ENCODE measurements around the gene PRKG1. TPM values are rescaled to one million over a fixed set of nuclear protein-coding genes. Genes with fewer than 3 reads are reported as not detected.

The PRKG1 gene
- total and polyA plus RNA-seq, 2 donors (not counting 1 experiment from before 2014, with no cell fraction given) = not detected

GRCh38 chr10:51405580-51406351, 331.5 kb downstream of the PRKG1 start:
- Histone ChIP-seq H3K36me3 (replicated peaks in 1 of 2; ENCODE audit: control extremely low read depth in 1 of 2, control insufficient read depth in 1 of 2, extremely low read depth in 1 of 2, insufficient read depth in 2 of 2, low read length in 1 of 2) (no peaks in the 10 kb centered on the region), H3K9me3 (ENCODE audit: control extremely low read depth in 1 of 3, control insufficient read depth in 2 of 3, insufficient read depth in 1 of 3, low read length in 2 of 3) (no peaks in the 10 kb centered on the region), H3K4me2 (replicated peaks; ENCODE audit: low read depth, low read length, poor library complexity, severe bottlenecking) (no peak overlapping the region), H3K4me1 (ENCODE audit: control insufficient read depth in 2 of 2, insufficient read depth in 2 of 2, low read length in 2 of 2) (no peaks in the 10 kb centered on the region), H2AFZ (ENCODE audit: insufficient read depth, low read depth, low read length, poor library complexity, severe bottlenecking) (no peak overlapping the region), H3K79me2 (ENCODE audit: control insufficient read depth, insufficient read depth, low read length) (no peaks in the 10 kb centered on the region), H3K27me3 (replicated peaks in 1 of 4; ENCODE audit: control extremely low read depth in 1 of 4, control insufficient read depth in 3 of 4, insufficient read depth in 4 of 4, low read length in 3 of 4) (no peaks in the 10 kb centered on the region), H3K27ac (ENCODE audit: low read length in 2 of 2) (no peak overlapping the region), H3K9ac (ENCODE audit: low read length) (no peak overlapping the region), H4K20me1 (ENCODE audit: control insufficient read depth, insufficient read depth, low read length, poor library complexity, severe bottlenecking) (no peaks in the 10 kb centered on the region), H3K4me3 (ENCODE audit: control extremely low read depth in 1 of 5, extremely low read depth in 1 of 5, insufficient read depth in 1 of 5, low read depth in 2 of 5, low read length in 4 of 5) (no peak overlapping the region)
- no peak for DNase-seq
- CTCF ChIA-PET = no interaction called here
- Mint-ChIP-seq H3K27me3 (no peaks in the 10 kb centered on the region), H3K4me3 (no peak overlapping the region), H3K27ac (no peak overlapping the region), H3K4me1 (no peaks in the 10 kb centered on the region), H3K9me3 (ENCODE audit: insufficient read depth) (no peaks in the 10 kb centered on the region)
- no peak for ATAC-seq (ENCODE audit: low read depth)
- 93% methylated on average over 10 of the region's 10 CpGs for WGBS (ENCODE audit: insufficient coverage)
- POLR2A ChIA-PET = no interaction called here
- intact Hi-C loops (cut with micrococcal nuclease) = no loop called here
- no peak for TF ChIP-seq CTCF (IDR thresholded peaks at IDR 0.05)
- no peak for TF ChIP-seq EZH2 (IDR thresholded peaks at IDR 0.05; ENCODE audit: borderline replicate concordance, insufficient read depth, low read depth, low read length, poor library complexity, severe bottlenecking)

DNA sequence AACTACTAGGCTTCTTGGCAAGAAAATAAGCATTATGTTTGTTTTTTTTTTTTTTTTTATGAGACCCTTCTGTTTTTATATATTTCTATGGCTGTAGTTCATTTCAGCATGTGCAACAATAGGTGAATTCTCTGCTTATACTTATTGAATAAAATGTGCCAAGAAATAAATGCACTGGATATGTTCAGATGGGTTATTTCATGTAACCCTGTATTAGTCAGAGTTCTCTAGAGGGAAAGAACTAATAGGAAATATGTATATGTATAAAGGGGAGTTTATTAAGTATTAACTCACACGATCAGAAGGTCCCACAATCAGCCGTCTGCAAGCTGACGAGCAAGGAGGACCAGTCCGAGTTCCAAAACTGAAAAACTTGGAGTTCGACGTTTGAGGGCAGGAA, 332.3 kb downstream of the PRKG1 start:
- H4K20me1 ChIP-seq (ENCODE audit: control insufficient read depth, insufficient read depth, low read length, poor library complexity, severe bottlenecking) = no peaks in the 10 kb centered on the region
- no peak overlapping the region for H3K27ac ChIP-seq (ENCODE audit: low read length in 2 of 2)
- Mint-ChIP-seq H3K4me1 (no peaks in the 10 kb centered on the region), H3K27ac (no peak overlapping the region), H3K27me3 (no peaks in the 10 kb centered on the region), H3K4me3 (no peak overlapping the region), H3K9me3 (ENCODE audit: insufficient read depth) (no peaks in the 10 kb centered on the region)
- CTCF ChIA-PET = no interaction called here
- H3K9ac ChIP-seq (ENCODE audit: low read length) = no peak overlapping the region
- WGBS (ENCODE audit: insufficient coverage) = 93% methylated on average over 6 of the region's 6 CpGs
- ATAC-seq (ENCODE audit: low read depth) (no peak), DNase-seq (no peak)
- TF ChIP-seq EZH2 (IDR thresholded peaks at IDR 0.05; ENCODE audit: borderline replicate concordance, insufficient read depth, low read depth, low read length, poor library complexity, severe bottlenecking) (no peak), CTCF (IDR thresholded peaks at IDR 0.05) (no peak)
- no peaks in the 10 kb centered on the region for H3K9me3 ChIP-seq (ENCODE audit: control extremely low read depth in 1 of 3, control insufficient read depth in 2 of 3, insufficient read depth in 1 of 3, low read length in 2 of 3)
- H3K36me3 ChIP-seq (replicated peaks in 1 of 2; ENCODE audit: control extremely low read depth in 1 of 2, control insufficient read depth in 1 of 2, extremely low read depth in 1 of 2, insufficient read depth in 2 of 2, low read length in 1 of 2) = no peaks in the 10 kb centered on the region
- no peaks in the 10 kb centered on the region for H3K4me1 ChIP-seq (ENCODE audit: control insufficient read depth in 2 of 2, insufficient read depth in 2 of 2, low read length in 2 of 2)
- intact Hi-C loops (cut with micrococcal nuclease) = no loop called here
- H3K79me2 ChIP-seq (ENCODE audit: control insufficient read depth, insufficient read depth, low read length) = no peaks in the 10 kb centered on the region
- no peak overlapping the region for H3K4me3 ChIP-seq (ENCODE audit: control extremely low read depth in 1 of 5, extremely low read depth in 1 of 5, insufficient read depth in 1 of 5, low read depth in 2 of 5, low read length in 4 of 5)
- no peaks in the 10 kb centered on the region for H3K27me3 ChIP-seq (replicated peaks in 1 of 4; ENCODE audit: control extremely low read depth in 1 of 4, control insufficient read depth in 3 of 4, insufficient read depth in 4 of 4, low read length in 3 of 4)
- POLR2A ChIA-PET = no interaction called here
- no peak overlapping the region for H2AFZ ChIP-seq (ENCODE audit: insufficient read depth, low read depth, low read length, poor library complexity, severe bottlenecking)
- H3K4me2 ChIP-seq (replicated peaks; ENCODE audit: low read depth, low read length, poor library complexity, severe bottlenecking) = no peak overlapping the region

Data from B cell (primary cell).